HG03571 (cell line): ENCODE measurements around the gene PSMD2.
"Not testable (repeated sequence)": the region's sequence is repeated elsewhere in the genome, so short reads cannot be mapped to it uniquely, and the experiment has no call there.

ENCODE experiments used
- ATAC-seq: cut with Tn5 transposase; IDR thresholded peaks from one replicate; pipeline ENCODE4 v1.9.1; 2021; ENCODE audit not compliant: unreplicated experiment

PSMD2 gene

GRCh38 chr3:184298759-184299487 is at the start of gene PSMD2:
TSS of gene PSMD2 (plus strand) at chr3:184299241. CDS start at chr3:184299267, 26 bp downstream.
- peak; percentile 87 for ATAC-seq

- ATAC-seq: peak; percentile 88
Measured at GRCh38 chr3:184249412-184250166, 49.5 kb upstream of the PSMD2 start, which contains the start of gene EEF1AKMT4. TSS of gene EEF1AKMT4 (plus strand) at chr3:184249672. CDS start at chr3:184249695, 23 bp downstream.

DNA sequence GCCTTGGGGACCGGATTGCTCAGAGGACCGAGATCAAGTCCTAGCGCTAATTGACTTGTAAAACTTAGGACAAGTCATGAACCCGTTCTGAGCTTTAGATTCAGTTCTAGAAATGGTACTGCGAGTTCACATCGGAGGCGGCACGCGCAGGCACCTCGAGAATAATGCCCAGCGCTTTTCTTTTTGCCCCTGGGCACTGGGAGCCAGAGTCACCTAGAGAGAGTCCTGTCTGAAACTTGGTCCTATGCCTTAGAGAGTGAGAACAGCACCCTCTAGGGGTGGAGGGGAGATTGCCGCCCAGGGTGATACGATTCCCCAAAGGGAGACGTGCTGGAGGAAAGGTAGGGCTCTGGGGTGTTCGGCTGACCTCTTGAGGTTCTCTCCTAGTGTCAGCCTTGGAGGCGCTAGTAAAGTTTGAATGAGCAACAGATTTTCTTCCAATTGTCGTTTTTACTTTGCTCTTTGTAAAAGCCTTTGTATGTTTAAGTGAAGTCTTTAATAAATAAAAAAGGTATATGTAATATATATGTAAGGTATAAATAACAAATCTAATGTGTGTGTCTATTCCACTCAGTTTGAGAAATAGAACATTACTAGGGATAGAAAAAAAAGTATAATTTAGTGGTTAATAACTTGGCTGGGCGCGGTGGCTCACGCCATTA is 48.7 kb upstream of the PSMD2 start:
- peak; percentile 59 for ATAC-seq

DNA sequence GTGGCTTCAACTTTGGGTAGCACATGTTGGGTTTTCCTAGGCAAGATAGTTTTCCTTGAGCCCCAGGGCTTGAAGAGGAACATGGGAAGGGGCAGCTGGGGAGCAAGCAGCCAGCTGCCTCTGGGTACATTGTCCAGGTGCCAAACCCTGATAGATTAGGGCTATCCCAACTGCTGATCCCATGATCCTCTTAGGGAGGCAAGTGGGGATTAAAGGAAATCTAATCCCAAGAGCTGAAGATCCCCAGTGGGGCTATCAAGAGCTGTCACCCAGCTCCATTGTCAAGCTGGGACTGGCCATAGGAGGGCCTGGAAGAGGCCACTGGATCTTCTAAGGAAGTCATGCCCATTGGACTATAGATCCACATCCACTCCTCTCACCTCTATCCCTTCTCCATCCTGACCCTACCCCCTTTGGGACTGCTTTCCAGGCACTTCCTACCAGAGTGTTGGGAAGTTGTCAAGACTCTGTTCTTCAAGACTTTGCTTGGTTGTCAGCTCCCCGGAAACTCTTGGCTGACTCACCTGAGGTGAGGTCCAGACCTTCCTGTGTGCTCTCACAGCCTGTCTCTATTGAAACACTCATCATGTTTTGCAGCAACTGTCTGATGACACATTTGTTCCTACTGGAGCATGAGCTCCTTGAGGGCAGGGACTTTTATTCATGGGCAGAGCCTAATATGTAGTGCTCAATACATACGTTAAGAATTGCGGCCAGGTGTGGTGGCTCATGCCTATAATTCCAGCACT is 43.6 kb upstream of the PSMD2 start:
- ATAC-seq: no peak

DNA sequence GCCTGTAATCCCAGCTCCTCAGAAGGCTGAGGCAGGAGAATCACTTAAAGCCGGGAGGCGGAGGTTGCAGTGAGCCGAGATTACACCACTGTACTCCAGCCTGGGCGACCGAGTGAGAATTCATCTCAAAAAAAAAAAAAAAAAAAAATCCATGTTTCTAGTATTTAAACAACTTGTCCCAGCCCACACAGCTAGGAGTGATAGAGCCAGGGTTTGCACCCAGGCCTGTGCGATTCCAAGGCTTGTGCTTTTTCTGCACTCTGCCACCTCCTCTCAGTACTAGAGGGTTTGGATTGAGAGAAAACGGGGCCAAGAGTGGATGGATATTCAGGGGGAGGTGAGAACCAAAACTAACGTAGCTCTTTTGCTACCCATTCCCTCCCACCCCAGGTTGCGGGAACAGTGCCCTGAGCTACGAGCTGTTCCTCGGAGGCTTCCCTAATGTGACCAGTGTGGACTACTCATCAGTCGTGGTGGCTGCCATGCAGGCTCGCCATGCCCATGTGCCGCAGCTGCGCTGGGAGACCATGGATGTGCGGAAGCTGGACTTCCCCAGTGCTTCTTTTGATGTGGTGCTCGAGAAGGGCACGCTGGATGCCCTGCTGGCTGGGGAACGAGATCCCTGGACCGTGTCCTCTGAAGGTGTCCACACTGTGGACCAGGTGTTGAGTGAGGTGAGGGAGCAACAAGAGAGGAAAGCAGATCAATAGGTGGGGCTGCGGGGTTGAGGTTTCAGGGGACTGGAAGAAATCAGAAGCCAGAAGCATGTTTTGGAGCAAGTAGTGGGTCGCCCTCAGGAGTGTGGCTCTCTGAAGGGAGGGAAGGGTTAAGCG is 41.7 kb upstream of the PSMD2 start:
- no peak for ATAC-seq

- no peak for ATAC-seq
Measured at GRCh38 chr3:184258926-184259325, 40.1 kb upstream of the PSMD2 start.

DNA sequence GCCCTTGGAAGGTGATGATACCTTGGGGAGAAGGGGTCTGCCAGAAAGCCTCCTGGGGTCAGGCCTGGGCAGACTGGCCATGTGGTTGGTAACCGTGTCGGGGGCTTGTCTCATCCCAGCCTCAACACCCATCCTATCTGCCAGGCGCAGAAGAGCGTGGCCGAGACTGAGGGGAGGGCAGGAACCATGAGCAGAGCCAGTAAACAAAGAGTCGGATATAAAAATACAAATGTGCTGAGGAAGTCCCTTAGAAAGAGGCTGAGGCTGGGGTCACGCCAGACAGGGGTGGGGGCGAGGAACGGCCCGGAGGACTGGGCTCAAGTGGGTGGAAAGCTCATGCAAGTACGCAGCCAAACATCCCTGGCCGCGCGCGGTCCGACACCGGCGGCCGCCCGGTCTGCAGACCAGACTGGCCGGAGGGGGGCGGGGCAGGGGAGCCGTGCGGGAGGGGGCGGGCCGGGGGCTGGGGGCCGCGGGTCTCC is 39.6 kb upstream of the PSMD2 start:
- no peak for ATAC-seq

DNA sequence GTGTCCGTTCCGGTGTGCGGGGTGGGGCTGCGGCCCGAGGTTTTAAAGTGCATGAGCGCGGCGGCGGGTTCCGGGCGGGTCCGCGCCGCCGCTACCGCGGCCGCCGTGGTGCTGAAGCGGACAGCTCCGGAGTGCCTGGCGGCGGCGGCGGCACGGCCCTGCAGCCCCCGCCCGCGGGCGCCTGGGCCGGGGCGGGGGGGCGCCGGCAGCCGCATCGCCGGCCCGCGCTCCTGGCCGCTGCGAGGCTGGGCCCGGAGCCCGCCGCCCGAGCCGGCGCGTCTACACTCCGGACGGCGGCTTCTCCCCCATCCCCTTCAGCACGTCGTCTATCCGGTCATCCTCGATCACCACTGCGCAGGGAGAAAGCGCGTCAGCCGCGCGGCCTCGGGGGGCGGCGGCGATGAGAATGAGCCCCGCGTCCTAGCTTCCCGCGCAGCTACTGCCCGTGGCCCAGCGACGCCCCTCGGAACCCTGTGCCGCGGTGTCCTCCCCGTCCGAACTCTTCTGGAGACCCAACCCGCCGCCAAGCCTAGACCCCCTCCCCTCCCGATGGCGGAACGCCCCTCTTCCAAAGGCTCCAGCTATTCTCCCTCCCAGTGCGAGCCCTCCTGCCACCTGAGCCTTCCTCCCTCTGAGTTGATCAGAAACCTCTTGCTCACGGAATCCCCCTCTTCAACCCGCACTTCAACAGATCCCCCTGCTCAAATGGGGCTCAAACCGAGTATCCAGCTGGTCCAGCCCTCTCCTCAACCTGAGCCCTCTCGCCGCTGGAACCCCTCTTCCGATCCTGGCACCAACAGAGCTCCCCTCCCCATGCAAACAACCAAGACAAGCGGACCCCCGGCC is 38.9 kb upstream of the PSMD2 start:
- no peak for ATAC-seq

DNA sequence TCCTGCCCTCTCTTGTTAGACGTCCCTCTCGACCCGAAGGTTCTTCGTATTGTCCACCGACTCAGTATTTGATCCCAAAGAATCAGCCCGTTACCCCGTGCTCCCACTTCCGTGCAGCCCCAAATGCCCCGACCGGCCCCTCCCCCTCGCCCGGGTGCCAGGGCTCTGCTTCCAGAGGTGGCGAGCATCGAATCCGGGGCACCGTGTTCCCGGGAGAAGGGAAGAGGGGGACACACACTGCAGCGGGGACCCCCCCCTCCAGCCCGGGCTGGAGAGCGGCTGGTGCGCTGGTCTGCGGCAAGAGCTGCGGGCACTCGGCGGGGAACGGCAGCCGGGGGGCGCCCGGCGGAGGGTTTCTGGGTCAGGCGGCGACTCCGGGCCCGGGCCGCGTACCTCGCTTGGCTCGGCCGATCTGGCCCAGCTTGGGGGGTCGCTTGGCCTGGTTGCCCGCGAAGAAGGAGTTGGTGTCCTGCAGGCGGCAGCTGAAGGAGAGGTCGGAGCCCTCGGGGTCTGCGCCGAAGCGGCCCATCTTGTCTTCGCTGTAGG is 38.2 kb upstream of the PSMD2 start:
- no peak for ATAC-seq

DNA sequence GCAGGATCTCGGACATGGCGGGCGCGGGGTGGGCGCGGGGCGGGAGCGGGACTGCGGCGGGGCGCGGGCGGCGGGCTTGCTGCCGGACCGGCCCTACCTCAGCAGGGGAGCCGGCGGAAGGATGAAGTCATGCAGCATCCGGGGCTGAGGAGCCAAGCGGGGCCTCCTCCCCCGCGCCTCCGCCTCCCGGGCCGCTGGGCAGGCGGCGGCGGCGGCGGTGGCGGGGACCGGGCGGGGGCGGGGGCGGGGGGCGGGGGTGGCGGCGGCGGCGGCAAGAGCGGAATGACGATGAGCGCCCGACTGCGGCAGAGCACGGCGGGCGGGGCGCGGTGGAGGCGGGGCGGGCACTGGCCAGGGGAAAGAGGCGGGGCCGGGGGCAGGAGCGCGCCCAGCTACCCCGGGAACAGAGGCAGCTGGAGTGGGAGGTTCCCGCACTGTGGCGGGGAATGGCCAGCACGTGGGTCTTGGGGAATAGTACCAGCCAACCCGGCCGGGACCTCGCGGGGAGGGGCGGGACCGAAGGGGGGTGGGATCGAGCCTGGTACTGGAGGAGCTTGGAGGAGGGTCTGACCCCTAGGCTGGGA is 37.7 kb upstream of the PSMD2 start, which contains the start of gene CAMK2N2:
Gene CAMK2N2 (minus strand): TSS at position 284 of the 584 bp plus-strand sequence. CDS start 268 bp downstream, at position 16.
- no peak for ATAC-seq

- ATAC-seq: no peak
Measured at GRCh38 chr3:184261854-184262763, 36.9 kb upstream of the PSMD2 start.

DNA sequence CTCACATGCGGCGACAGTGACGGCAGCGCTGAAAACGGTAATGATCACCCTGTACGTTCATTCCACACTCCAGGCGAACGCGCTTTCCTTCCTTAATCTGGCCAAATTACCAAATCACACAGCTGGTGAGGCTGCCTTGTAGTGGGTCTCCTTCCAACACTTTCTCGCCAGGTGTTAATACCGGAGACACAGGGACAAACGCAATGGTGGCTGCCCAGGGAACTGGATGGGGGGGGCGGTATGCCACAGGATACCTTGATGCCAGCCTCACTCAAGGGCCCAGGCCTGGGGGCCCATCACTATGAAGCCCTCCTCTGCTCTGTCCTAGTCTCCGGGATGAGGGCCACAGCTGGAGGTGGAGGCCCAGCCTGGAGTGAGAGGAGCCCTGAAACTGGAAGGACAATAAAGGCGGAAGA is 36.3 kb upstream of the PSMD2 start:
- ATAC-seq: no peak

DNA sequence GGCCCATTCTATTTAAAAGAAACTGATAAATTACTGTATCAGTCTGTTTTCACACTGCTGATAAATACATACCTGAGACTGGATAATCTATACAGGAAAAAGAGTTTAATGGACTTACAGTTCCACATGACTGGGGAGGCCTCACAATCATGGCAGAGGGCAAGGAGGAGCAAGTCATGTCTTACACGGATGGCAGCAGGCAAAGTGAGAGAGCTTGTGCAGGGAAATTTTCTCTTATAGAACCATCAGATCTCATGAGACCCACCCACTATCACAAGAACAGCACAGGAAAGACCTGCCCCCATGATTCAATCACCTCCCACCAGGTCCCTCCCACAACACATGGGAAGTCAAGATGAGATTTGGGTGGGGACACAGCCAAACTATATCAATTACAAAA is 31.8 kb upstream of the PSMD2 start:
- not testable (repeated sequence) for ATAC-seq

DNA sequence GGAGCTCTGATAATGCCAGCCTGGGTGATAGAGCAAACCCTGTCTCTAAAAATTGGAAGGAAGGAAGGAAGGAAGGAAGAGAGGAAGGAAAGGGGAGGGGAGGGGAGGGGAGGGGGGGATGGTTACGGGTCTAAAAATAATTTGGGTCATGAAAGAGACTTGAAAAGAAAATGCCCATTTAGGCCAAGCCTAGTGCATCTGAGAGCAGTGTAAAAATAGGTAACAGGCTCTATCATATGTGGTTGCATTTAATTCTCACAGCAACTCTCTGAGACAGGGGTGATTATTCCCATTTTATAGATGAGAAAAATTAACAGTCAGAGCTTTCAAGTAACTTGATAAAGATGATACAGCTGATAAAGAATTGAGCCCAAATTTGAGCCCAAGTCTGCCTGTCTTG is 26.8 kb upstream of the PSMD2 start:
- ATAC-seq: no peak

DNA sequence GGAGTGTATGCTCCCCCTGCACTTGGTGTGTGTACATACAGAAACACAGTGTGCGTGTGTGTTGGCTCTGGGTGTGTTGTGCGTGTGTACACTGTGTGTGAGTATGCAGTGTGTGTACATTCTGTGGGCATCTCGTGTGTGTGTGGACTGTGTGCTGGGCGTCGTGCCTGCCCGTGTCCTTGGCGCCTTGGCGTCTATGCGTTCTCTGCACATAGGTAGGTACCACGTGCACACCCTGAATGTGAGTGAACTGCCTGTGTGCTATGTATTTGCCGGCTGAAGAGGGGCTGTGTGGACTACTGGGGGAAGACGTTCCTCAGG is 23.7 kb upstream of the PSMD2 start:
- ATAC-seq: no peak

GRCh38 chr3:184275961-184276910 is 22.8 kb upstream of the PSMD2 start, which contains the start of gene ECE2:
TSS of gene ECE2 (plus strand) at chr3:184276022. CDS start at chr3:184276154, 132 bp downstream.
- no peak for ATAC-seq
